Activated gamma-delta T cell treated with Interleukin-2 at 50 U/mL for 16 hours (primary cell): ENCODE measurements around the gene RAD51D.
"Not testable (repeated sequence)": the region's sequence is repeated elsewhere in the genome, so short reads cannot be mapped to it uniquely, and the experiment has no call there.

Source experiments
- DNase-seq: peaks from one replicate; pipeline ENCODE4 v3.0.0-alpha.2; 2020

The RAD51D gene

GRCh38 chr17:35063514-35064223 is 56.0 kb downstream of the RAD51D start, which contains the start of gene RFFL:
Gene RFFL (minus strand): TSS chr17:35063707. CDS start chr17:35026553, 37,154 bp downstream.
- DNase-seq = peak; percentile 82

GRCh38 chr17:35062308-35062707 is 57.4 kb downstream of the RAD51D start:
- no peak for DNase-seq

DNA sequence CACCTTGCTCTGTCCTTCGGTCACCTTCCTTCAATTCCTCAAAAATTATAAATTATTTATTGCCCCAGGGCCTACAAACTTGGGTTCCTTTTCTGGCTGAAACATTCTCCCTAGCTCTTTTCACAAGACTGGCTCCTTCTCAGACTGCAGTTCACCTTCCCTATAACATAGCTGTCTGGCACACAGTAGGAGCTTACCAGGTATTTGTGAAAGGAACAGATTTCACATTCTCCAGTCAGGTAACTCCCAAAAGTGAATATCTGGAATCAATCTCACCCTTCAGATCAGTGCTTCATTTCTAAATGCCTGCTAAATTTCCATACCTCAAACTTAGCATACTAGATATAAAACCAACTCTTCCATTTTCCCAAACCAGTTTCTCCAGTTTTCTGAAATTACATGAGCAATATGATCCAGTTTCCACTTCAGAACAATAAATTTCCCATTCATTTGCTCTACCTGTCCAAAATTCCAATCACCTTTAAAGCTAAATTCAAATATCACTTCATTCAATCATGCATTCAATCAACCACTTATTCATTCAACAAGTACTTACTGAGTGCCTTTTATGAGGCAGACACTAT is 62.2 kb downstream of the RAD51D start:
- no peak for DNase-seq

- DNase-seq = no peak
Measured at GRCh38 chr17:35056013-35056412, 63.6 kb downstream of the RAD51D start.

- DNase-seq = no peak
Measured at GRCh38 chr17:35053204-35053603, 66.5 kb downstream of the RAD51D start.

DNA sequence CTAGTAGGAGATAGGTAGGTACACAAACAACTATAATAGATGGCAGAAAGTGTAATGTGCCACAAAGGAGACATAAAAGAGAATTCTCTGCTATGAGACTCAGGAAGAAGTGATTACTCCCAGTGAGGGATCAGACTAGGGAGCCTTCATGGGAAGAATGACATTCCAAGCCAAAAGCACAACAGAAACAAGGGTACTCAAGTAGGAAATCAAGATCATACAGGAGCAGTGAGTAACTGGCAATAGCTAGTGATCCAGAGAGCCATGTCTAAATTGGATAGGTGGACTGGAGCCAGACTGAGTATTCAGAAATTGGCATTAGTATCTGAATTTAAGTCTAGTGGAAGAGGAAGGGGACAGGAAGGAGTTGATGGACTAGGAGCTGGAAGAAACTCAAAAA is 66.9 kb downstream of the RAD51D start:
- DNase-seq = no peak

GRCh38 chr17:35052241-35052610 is 67.4 kb downstream of the RAD51D start:
- DNase-seq = no peak

GRCh38 chr17:35051579-35052240 is 68.0 kb downstream of the RAD51D start:
- no peak for DNase-seq

DNA sequence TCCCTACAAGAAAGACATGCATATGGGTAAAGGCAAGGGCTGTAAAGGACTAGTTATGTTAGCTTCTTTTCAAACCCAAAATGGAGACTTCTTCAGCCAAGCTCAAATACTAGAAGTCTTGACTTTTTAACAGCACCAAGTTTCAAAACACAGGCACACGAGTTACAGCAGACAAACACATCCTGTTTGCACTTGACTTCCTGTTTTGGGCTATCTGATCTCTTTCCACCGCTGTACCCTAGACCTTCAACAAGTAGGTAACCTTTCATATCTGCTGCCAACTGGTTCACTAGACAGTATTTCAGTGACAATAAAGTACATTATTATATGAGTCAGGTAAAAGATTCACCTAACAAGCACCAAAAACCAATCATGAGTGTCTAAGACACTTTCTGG is 68.5 kb downstream of the RAD51D start:
- peak; percentile 51 for DNase-seq

DNA sequence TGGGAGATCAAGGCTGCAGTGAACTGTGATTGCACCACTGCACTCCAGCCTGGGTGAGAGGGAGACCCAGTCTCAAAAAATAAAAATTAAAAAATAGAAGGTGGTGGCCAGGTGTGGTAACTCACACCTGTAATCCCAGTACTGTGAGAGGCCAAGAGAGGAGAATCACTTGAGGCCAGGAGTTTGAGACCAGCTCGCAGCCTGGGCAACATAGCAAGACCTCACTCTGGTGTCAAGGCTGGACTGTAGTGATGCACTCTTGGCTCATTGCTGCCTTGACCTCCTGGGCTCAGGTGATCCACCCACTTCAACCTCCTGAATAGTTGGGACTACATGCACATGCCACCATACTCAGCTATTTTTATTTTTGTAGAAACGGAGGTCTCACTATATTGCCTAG is 69.5 kb downstream of the RAD51D start:
- no peak for DNase-seq

DNA sequence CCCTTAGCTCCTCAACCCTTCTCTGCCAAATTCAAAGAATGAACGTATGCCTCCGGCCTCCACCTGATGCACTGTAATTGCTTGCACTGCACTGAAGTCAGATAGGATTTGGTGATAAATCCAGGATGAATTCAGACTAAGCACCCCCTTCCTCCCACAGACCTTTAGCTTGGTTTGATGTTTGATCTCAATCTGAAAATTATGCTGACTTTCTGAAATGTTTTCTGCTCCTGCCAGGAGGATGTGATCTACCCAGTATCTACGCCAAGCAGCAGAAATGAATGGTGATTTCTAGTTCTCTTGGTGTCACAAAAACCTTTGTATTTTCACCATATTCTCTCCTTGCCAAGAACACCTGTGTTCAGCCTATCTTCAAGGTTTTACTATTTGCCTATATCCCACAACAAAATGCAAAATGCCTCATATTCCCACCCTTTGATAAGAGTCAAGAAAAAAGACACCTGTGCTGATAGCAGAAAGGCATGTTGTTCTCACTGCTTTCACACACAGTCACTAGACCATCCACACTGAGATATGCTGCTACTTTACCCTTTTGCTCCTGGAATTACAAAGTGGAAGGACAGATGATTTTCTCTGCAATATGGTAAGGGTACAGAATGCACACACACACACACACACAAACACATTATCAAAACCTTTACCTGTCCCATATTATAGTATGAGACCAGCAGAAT is 70.8 kb downstream of the RAD51D start:
- no peak for DNase-seq

- DNase-seq = peak; percentile 54
Measured at GRCh38 chr17:35046740-35047283, 72.8 kb downstream of the RAD51D start.

GRCh38 chr17:35046245-35046644 is 73.4 kb downstream of the RAD51D start:
- no peak for DNase-seq

- not testable (repeated sequence) for DNase-seq
Measured at GRCh38 chr17:35045458-35045979, 74.1 kb downstream of the RAD51D start.

- DNase-seq = no peak
Measured at GRCh38 chr17:35044181-35044580, 75.5 kb downstream of the RAD51D start.
